Smooth muscle cell of the brain vasculature (primary cell): ENCODE data around the gene TTC9.

Experiments used
- DNase-seq: peaks from one replicate; pipeline ENCODE4 v3.0.0-alpha.2; 2012; ENCODE audit warnings: low read depth, low spot score

TTC9 gene

GRCh38 chr14:70641548-70642302 is at the start of gene TTC9:
Gene TTC9, plus strand, starts transcription at chr14:70641916. Its CDS starts 214 bp downstream, at chr14:70642130.
- DNase-seq, result no peak

GRCh38 chr14:70594461-70594860 is 47.3 kb upstream of the TTC9 start:
- no peak for DNase-seq

- no peak for DNase-seq
Measured at GRCh38 chr14:70595443-70596185, 46.1 kb upstream of the TTC9 start.

- DNase-seq, result no peak
Measured at GRCh38 chr14:70597731-70598130, 44.0 kb upstream of the TTC9 start.

GRCh38 chr14:70599345-70599744 is 42.4 kb upstream of the TTC9 start:
- no peak for DNase-seq

- DNase-seq, result peak; percentile 83
Measured at GRCh38 chr14:70600382-70601157, 41.1 kb upstream of the TTC9 start, which contains the start of gene MED6. Gene MED6, minus strand, starts transcription at chr14:70600655. Its CDS starts 18 bp downstream, at chr14:70600637.

GRCh38 chr14:70601162-70601561 is 40.6 kb upstream of the TTC9 start:
- DNase-seq, result no peak

GRCh38 chr14:70602254-70602653 is 39.5 kb upstream of the TTC9 start:
- DNase-seq, result no peak

GRCh38 chr14:70611216-70611615 is 30.5 kb upstream of the TTC9 start:
- no peak for DNase-seq

- DNase-seq, result no peak
Measured at GRCh38 chr14:70616646-70617045, 25.1 kb upstream of the TTC9 start.

GRCh38 chr14:70618314-70618713 is 23.4 kb upstream of the TTC9 start:
- DNase-seq, result no peak

GRCh38 chr14:70619708-70620107 is 22.0 kb upstream of the TTC9 start:
- no peak for DNase-seq

- DNase-seq, result no peak
Measured at GRCh38 chr14:70622111-70622712, 19.5 kb upstream of the TTC9 start.

GRCh38 chr14:70624972-70625371 is 16.7 kb upstream of the TTC9 start:
- DNase-seq, result no peak

GRCh38 chr14:70631948-70632347 is 9.8 kb upstream of the TTC9 start:
- DNase-seq, result no peak

- DNase-seq, result no peak
Measured at GRCh38 chr14:70635971-70636595, 5.6 kb upstream of the TTC9 start.

GRCh38 chr14:70638416-70638815 is 3.3 kb upstream of the TTC9 start:
- DNase-seq, result no peak

GRCh38 chr14:70640938-70641547 is 673 bp upstream of the TTC9 start:
- DNase-seq, result no peak

- DNase-seq, result no peak
Measured at GRCh38 chr14:70642303-70643235, 853 bp downstream of the TTC9 start.

- DNase-seq, result no peak
Measured at GRCh38 chr14:70643967-70644366, 2.3 kb downstream of the TTC9 start.
